ENCODE measurements around the gene CRYBG2.

Gene CRYBG2

DNA sequence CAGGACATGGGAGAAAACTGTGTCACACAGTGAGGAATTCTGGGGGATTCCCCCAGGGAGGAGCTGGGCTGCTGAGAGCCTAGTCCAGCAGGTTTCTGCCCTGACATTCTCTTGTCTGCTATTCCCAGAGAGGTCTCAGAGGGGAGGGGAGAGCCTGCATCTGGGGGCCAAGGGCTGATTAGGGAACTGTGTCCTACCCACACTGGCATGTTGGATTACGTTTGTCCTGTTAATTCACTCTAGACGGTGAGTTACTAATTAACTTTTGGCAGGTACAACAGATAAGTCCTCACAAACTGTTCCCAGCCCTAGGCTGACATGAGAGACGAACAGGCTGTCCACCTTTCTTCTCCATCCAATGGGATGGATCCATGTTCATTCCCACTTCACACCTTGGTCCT, 76.7 kb downstream of the CRYBG2 start:
- H3K9ac ChIP-seq (ENCODE audit: low read depth, low read length) = no peak overlapping the region
- H3K4me3 ChIP-seq (ENCODE audit: low read depth, low read length) = no peak overlapping the region
- peaks cover 55% of the 10 kb centered on the region for H3K36me3 ChIP-seq (ENCODE audit: control insufficient read depth, insufficient read depth, low read length)
- H3K4me1 ChIP-seq (ENCODE audit: control insufficient read depth, insufficient read depth, low read length) = peaks cover 30% of the 10 kb centered on the region
- no peaks in the 10 kb centered on the region for H3K9me3 ChIP-seq (ENCODE audit: control insufficient read depth, insufficient read depth, low read length)
- H3K27ac ChIP-seq (ENCODE audit: low read depth, low read length) = no peak overlapping the region
- H3K27me3 ChIP-seq (ENCODE audit: control insufficient read depth, insufficient read depth, low read length) = no peaks in the 10 kb centered on the region

DNA sequence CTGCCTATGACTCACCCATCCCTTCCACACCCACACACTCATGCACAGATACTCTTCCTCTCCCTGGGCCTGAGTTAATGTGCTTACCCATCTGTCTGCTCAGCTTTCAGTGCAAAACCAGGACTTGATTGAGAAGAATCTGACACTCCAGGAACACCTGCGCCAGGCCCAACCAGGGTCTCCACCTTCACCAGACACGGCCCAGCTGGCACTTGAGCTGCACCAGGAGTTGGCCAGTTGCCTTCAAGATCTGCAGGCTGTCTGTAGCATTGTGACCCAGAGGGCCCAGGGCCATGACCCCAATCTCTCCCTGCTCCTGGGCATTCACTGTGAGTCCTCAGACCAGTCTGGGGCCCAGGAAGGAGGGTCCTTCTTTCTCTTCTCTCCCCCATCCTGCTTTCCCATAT, 77.5 kb downstream of the CRYBG2 start:
- no peaks in the 10 kb centered on the region for H3K27me3 ChIP-seq (ENCODE audit: control insufficient read depth, insufficient read depth, low read length)
- H3K9ac ChIP-seq (ENCODE audit: low read depth, low read length) = no peak overlapping the region
- peaks cover 64% of the 10 kb centered on the region for H3K36me3 ChIP-seq (ENCODE audit: control insufficient read depth, insufficient read depth, low read length)
- H3K4me1 ChIP-seq (ENCODE audit: control insufficient read depth, insufficient read depth, low read length) = peaks cover 24% of the 10 kb centered on the region
- peak overlapping the region; percentile 55 for H3K27ac ChIP-seq (ENCODE audit: low read depth, low read length)
- H3K4me3 ChIP-seq (ENCODE audit: low read depth, low read length) = no peak overlapping the region
- H3K9me3 ChIP-seq (ENCODE audit: control insufficient read depth, insufficient read depth, low read length) = no peaks in the 10 kb centered on the region

DNA sequence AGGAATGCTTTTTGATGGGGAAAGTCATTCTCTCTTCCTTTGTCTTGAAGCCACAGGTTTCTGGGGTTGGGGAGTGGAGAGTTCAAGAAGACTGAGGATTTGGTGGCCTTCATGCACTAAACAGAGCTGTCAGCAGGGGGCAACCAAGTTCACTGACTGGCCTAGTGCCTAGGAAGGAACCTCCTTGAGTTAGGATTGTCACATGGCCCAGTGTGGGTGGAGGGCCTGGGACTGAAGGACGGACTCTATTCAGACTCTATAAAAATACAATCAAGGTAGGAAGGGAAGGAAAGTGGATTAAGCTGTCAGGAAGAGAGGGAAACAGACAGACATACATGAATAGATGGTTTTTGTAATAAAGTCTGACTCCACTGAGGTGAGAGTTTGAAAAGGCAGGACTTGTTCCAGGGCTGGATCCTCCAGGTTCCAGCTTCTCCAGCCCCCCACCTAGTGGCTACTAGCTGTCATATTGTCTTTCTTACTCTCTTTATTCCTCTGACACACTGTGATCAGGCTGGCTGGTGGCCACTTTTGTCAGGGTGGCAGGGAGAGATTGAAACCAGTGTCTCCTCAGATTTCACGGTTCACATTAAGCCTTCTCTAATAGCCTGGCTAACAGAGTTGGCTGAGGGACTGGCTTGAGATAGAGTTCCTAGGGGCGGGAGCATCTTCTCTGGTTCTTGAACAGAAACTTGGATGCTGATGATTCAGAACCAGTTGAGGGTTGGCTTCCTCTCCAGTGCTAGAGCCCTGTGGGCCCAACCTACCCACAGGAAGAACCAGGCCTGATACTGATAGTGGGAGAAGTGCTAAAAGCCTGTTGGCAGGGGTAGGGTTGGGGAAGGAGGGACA, 78.1 kb downstream of the CRYBG2 start:
- H3K9ac ChIP-seq (ENCODE audit: low read depth, low read length) = no peak overlapping the region

DNA sequence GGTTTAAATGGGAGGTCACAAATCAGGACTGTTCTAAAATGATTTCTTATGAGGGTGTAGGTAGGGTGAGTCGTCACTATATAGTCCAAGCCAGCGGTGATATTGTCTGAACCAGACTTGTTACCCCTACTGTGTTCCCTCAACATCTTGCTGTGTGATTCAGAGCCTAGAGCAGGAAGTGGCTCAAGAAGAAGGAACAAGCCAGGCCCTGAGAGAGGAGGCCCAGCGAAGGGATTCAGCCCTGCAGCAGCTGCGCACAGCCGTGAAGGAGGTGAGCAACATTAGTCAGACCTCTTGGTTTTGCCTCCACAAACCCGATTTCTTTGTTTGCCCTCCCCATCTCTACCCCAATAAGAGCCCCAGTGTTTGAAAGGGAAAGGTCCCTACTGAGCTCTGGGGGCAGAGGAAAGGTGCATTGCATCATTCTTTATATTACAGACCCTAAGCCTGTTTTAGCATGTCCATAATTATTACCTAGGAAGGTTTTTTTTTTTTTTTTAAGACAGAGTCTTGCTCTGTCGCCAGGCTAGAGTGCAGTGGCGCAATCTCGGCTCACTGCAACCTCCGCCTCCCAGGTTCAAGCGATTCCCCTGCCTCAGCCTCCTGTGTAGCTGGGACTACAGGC, 79.0 kb downstream of the CRYBG2 start:
- Histone ChIP-seq H3K9ac (ENCODE audit: low read depth, low read length) (no peak overlapping the region), H3K36me3 (ENCODE audit: control insufficient read depth, insufficient read depth, low read length) (peaks cover 78% of the 10 kb centered on the region), H3K27me3 (ENCODE audit: control insufficient read depth, insufficient read depth, low read length) (no peaks in the 10 kb centered on the region), H3K4me1 (ENCODE audit: control insufficient read depth, insufficient read depth, low read length) (peaks cover 15% of the 10 kb centered on the region; the same call in 1 of the 2 replicates), H3K27ac (ENCODE audit: low read depth, low read length) (no peak overlapping the region), H3K4me3 (ENCODE audit: low read depth, low read length) (no peak overlapping the region), H3K9me3 (ENCODE audit: control insufficient read depth, insufficient read depth, low read length) (no peaks in the 10 kb centered on the region)

More for the DNA sequence above, 78.1 kb downstream of the CRYBG2 start:
- no peak overlapping the region for H3K4me3 ChIP-seq (ENCODE audit: low read depth, low read length)
- peaks cover 18% of the 10 kb centered on the region; the same call in 1 of the 2 replicates for H3K4me1 ChIP-seq (ENCODE audit: control insufficient read depth, insufficient read depth, low read length)
- no peaks in the 10 kb centered on the region for H3K9me3 ChIP-seq (ENCODE audit: control insufficient read depth, insufficient read depth, low read length)
- peak overlapping the region; percentile 55 for H3K27ac ChIP-seq (ENCODE audit: low read depth, low read length)
- H3K36me3 ChIP-seq (ENCODE audit: control insufficient read depth, insufficient read depth, low read length) = peaks cover 69% of the 10 kb centered on the region
- H3K27me3 ChIP-seq (ENCODE audit: control insufficient read depth, insufficient read depth, low read length) = no peaks in the 10 kb centered on the region

All from HUES48 (cell line).